GM12801 (cell line): Measurements from ENCODE around the gene SEMA7A.

ENCODE experiments used
- TF ChIP-seq, protein P1 (sequence below): IDR thresholded peaks from one replicate; pipeline ENCODE4 v1.5.1; 2011; ENCODE audit warnings: control low read depth; ENCODE audit not compliant: insufficient read length; ENCODE audit errors: extremely low read depth

The SEMA7A gene

DNA sequence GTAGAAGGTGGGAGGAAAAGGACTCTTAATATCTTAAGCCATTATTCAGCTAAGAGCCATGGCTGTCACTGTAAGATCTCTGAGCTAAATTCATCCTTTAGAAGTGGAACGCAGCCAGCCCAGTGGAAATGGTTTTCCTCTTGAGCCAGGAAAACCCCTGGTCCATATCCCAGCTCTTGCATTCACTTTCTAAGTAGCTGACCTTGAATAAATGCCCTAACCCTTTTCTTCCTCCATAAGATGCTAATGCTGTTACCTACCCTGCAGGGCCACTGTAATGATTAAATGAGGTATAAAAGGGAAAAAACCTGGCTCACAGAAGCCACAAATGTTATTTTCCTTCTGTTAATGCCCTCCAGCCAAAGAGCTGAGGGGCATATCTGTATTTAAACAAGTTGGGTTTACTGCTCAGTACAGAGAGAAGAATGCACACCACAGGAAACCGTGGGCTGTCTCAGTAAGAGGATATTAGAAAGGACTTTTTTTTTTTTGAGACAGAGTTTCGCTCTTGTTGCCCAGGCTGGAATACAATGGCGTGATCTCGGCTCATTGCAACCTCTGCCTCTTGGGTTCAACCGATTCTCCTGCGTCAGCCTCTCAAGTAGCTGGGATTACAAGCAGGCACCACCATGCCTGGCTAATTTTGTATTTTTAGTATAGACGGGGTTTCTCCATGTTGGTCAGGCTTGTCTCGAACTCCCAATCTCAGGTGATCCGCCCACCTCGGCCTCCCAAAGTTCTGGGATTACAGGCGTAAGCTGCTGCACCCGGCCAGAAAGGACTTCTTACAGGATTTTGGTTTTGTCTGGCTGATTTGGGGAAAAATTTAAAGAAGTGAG, 20.4 kb upstream of the SEMA7A start:
- TF ChIP-seq, protein P1, sequence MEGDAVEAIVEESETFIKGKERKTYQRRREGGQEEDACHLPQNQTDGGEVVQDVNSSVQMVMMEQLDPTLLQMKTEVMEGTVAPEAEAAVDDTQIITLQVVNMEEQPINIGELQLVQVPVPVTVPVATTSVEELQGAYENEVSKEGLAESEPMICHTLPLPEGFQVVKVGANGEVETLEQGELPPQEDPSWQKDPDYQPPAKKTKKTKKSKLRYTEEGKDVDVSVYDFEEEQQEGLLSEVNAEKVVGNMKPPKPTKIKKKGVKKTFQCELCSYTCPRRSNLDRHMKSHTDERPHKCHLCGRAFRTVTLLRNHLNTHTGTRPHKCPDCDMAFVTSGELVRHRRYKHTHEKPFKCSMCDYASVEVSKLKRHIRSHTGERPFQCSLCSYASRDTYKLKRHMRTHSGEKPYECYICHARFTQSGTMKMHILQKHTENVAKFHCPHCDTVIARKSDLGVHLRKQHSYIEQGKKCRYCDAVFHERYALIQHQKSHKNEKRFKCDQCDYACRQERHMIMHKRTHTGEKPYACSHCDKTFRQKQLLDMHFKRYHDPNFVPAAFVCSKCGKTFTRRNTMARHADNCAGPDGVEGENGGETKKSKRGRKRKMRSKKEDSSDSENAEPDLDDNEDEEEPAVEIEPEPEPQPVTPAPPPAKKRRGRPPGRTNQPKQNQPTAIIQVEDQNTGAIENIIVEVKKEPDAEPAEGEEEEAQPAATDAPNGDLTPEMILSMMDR = no peak

DNA sequence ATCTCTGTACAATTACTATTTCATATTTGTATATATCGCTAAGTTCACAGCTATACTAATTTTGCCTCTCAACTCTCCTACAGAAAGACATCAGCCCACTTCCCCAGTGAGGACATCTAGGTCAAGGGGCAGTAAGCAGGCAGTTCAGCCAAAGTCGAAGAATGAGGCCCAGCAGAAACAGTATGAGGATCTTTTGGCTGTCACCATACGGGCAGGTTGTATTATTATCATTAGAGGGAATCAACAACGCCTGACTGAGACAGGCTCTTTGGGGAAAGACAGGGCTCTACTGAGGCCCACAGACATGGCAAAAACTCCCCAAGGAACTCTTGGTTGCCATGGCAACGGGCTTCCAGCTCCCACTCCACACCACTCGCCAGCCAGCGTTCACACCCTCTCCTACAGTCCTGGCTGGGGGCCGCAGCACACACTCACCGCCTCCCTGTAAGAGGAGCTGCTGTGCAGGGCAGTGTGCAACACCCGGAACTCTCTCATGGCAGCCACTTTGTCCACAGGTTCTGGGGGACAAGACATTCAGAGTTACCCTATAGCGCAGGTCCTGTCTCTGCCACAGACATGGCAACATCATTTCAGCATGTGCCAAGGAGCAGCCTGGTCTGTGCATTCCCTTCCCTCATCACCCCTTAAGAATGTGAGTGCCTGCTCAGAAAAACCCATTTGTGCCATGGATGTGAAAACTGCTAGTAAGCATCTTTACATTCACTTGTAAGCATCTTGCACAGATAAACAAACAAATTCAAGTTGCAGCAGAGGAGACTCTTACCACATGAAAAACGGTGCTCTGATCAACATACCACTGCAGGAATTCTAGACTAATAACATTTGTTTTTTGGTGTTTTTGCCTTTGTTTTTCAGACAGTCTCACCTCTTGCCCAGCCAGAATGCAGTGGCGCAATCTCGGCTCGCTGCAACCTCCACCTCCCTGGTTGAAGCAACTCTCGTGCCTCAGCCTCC, 18.4 kb upstream of the SEMA7A start:
- TF ChIP-seq, protein P1 = no peak

DNA sequence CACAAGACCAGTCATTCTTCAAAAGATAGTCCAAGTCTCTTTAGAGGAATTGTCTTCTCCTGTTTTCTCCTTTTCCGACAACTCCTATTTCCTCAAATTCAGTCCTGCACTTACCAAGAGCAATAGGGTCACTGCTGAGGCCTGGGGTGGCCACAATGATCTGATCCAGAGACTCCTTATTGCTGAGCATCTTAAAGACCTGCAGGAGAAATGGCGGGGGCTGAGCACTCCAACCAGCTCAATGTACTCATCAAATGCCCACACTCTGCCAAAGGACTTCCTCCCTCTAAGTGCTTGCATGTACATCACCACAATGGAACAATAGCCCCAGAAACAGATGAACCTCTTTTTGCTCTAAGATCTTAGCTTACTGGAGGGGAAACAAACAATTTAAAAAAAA, 17.6 kb upstream of the SEMA7A start:
- TF ChIP-seq, protein P1 = no peak

DNA sequence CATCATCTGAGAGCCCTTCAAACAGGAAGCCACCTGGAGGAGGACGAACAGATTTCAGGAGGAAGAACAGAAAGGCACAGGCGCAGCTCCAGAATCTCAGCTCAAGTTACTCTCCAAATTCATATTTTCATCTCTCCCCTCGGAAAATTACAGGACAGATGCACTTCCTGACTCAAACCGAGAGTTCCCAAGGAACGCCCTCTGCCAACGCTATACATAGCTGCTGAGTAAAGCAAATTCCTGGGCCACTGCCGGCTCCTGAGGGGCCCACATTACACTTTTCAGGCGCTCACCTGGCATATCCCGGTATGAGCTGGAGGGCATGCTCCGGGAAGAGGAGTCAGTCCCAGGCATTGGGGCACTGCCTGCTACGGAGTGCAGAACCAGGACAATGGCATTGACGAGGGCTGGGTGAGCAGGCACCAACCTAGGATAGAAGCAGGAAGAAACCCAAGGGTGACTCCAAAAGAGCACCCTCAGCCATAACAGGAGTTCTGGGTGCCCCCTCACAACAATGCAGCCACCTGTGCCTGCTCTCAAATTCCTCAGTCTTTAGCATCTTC, 16.0 kb upstream of the SEMA7A start:
- TF ChIP-seq, protein P1 = no peak

DNA sequence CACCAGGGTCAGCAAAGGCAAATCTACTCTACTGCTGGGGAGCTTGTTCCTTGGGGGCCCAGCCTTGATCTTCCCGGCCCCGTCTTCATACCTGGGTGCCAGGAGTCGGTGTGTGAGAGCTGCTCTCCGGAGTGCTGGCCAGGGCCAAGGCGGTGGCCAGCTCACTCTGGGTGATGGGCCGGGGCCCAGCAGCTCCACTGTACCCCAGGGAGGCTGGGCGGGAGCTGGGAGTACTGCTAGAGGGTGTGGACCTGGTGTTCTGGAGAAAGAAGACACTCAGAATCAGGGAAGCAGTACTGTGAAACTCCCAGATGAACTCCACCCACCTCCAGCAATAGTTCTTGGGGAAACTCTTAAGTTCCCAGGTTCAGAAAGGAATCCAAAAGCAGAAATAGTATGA, 15.3 kb upstream of the SEMA7A start:
- TF ChIP-seq, protein P1 = no peak

DNA sequence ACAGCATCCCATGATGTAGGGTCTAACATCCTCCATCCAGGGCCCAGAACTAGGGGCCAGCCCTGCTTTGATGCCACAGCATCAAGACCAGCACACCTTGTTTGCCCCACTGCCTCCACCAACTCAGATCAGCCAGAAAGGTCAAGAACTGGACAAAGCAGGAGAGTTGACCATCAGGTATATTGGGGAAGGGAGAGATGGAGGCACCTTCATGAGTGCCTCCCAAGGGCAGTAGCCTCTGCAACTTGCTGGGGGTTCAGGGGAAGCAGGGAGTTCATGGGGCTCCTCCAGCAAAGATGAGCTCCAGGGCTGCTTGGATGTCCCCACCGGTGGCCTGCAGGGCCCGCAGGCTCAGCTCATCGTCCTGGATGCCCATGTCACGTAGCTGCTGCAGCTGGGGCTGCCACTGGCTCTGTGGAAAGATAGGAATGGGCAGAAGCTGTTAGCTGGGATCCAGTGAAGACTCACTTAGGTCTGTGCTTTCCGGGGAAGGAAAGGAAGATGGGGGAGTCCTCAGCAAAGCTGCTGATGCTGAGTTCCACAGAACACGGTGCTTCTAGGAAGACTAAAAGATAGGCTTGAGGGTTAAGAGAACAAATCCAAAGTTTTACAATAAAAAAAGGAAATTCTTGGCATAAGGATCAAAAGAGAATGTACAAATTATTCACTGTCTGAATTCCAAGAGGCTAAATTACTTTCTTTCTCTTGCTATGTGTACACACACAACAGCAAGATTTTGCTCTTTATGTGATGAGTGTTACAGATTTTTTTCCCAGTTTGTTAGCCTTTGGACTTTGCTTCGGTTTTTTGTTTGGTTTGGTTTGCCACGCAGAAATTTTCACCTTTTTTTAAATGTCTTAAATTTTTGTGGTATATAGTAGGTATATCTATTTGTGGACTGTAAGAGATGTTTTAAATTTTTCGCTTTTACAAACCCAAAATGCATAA, 12.3 kb upstream of the SEMA7A start:
- TF ChIP-seq, protein P1 = no peak
